NCI-H1048 (cell line): ENCODE data around the gene IFI16.

ENCODE experiments used
- DNase-seq: peaks from one replicate; lab custom pipeline; 2025; lab: John Stamatoyannopoulos, UW

IFI16 gene

DNA sequence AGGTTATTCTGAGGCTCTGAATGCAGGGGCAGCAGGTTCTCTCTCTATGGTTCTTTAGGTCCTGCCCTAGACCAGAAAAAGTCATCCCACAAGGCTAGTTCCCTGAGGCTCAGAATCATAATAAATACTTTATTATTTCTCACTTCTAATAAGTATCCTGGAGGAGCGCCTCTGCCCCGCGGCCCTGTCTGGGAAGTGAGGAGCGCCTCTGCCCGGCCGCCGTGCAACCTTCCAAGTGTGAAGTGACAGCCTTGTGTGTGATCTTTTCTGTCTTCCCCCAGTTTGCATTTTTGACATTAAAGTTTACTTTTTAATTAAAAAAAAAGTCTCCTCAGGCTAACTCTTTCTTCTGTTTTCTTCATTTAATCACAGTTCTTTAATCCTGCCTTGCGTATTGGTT, 55.4 kb downstream of the IFI16 start:
- no peak for DNase-seq

DNA sequence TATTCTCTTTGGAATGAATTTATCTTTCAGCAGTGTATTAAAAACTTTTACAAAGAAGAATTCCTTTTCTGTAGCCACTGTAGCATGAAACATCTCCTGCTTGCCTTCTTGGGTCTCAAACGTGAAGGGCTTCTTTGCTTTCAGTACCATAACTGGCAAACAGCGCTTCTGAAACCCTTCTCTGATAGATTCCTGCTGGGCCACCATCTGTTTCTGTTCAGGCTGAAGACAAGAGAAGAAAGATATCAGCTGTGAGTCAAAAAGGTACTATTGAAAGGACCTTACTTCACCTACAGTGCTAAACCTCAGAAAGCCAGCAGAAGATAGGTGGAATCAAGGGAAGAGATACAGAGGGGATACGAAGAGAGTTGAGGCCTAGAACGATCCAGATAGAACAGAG, 56.4 kb downstream of the IFI16 start:
- DNase-seq, result no peak

DNA sequence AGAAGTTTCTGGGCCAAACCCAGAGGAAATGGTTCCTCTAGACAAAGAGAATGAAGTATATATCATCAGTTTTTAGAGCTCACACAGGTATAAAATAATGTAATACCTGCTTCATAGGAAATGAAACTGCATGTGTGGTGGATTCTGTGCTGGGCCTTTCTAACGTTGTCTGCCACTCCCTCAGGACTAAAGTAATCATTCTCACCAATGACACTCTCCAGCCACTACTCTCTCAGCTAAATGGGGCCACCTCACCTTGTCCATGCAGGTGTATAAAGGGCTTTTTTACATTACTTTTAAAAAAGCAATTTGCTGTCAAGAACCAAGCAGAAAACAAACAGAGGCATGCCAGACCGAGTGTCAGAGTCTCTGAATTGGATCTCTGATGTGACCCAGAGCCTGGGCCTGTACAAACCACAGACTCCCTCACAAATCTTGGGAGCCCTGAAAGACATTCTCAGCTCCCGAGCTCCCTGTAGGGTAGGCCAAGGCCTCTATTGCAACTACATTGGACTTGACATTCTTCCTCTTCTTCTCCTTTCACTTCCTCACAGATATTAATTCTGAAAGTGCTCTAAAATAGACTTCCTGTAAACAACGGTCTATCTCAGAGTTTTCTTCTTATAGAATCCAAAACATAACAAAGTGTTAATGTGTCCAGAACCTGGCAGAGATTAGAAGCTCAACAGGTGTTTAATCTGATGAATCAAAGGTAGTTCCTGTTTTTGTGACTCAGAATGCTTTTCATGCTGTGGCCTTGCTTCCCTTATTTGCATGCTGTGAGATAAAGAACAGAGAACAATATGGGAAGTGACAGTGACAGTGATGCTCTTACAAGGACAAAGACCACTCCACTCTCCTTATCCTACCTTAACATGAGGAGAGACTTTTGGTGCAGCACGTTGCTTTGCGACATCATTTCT, 58.3 kb downstream of the IFI16 start:
- no peak for DNase-seq

DNA sequence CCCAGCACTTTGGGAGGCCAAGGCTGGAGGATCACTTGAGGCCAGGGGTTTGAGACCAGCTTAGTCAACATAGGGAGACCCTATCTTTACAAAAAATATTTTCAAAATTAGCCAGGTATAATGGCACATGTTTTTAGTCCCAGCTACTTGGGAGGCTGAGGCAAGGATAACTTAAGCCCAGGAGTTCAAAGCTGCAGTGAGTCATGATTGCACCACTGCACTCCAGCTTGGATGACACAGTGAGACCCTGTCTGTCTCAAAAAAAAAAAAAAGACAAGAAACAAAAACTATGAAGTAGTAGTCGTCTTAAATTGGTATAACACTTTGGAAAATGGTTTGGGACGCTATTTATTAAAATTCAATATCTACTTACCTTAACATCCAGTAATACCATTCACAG, 59.2 kb downstream of the IFI16 start:
- no peak for DNase-seq

DNA sequence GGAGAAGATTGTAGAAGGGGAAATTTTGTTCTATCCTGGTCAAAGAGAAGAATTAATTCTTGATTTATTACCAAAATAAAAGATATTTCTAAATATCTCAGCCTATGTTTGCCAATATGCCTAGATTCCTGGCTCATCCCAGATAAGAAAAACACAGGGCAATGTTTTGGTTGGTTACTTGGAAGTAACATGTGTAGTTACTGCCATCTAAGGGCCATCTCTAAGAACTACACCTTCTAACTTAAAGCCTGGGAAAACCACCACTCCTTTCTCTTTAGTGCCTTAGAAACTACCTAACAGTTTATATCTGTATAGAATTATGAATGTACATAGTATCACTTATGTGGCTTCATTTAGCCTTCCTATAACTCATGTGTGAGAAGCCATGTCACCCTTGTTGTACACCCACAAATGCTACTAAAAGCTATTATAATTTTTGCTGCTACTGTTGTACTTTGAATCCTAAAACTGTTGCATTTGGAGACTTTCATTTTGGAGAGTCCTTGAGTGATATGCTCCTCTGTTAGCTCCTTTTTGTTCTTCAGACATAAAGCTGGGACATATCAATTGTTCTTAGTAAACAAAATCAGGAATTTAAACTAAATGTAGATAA, 62.4 kb downstream of the IFI16 start:
- peak; percentile 31 for DNase-seq

DNA sequence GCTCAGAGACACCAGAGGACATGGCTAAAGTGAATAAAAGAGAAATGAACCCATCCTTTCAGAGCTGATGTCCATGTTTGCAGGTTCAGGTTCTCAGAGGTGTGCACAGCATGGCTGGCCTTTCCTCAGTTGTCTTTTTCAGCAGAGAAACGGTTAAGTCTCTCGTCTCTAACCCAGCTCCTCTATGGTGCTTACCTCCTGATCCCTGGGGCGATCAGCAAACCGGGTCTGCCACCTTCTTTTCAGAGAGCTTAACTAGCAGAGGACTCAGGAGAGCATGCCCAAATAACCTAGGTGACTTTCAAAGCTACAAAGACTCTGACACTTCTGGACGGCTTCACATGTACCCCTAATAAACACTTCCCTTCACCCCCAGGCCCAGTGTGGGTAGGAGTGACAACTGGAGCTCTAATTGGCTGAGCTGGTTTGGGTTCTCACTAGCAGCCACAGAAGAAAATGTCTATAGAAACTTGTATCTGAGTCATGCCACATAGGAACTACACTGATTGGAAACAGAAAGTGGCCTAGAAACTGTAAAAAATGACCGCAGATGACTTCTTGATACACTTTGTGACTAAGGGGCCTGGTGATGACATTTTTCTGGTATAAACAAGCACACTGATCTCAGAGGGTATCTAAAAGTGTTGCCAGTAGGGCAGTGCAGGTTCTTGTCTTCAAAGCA, 66.9 kb downstream of the IFI16 start, which contains the start of gene AIM2:
TSS of gene AIM2 (minus strand) at position 329 of the 682 bp plus-strand sequence. CDS start 3,267 bp downstream, outside the sequence.
- DNase-seq, result no peak

DNA sequence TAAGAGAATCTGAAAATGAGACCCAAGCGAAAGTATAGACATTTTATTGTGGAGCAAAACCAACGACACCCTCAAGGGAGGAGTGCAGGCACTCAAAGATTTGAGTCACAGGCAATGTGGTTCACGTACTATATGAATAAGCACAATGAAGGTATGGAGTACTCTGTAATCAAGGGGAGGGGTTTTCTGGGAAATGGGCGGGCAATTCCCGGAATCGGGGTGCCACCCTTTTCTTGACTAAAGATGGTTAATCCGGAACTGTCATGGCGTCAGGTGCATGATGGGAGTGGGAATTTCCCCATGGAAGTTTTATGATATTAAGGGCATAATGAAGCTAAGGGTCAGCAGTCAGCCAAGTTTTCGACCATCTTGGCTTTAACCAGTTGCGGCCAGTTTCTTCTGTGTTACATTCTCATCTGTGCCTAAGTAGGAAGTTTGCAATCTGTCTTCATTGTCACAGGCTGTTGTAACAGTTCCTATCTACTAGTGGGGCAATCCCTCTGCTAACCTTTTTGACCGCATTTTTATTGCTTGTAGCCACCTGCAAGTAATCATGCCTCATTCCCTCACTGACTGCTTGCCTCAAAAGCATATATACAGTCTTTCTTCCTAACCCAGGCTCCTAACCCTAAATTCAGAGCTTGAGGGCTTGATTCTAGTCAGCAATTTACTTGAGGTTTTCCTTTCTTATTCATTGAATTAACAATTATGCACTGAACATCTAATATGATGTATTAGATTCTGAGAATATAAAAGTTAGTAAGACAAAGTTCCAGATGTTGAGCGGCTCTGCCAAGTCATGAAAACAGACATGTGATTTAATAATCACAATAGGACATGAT, 67.6 kb downstream of the IFI16 start:
- no peak for DNase-seq

DNA sequence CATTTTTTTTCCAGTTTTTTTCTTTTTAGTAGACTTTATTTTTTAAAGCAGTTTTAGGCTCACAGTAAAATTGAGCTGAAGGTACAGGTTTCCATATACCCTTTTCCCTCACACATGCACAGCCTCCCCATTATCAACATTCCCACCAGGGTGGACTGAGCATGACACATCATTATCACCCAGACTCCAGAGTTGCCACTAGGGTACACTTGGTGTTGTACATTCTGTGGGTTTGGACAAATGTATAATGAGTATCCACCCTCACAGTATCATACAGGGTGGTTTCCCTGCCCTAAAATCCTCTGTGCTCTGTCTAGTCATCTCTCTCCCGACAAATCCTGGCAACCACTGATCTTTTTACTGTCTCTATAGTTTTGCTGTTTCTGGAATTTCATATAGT, 69.8 kb downstream of the IFI16 start:
- DNase-seq, result no peak

DNA sequence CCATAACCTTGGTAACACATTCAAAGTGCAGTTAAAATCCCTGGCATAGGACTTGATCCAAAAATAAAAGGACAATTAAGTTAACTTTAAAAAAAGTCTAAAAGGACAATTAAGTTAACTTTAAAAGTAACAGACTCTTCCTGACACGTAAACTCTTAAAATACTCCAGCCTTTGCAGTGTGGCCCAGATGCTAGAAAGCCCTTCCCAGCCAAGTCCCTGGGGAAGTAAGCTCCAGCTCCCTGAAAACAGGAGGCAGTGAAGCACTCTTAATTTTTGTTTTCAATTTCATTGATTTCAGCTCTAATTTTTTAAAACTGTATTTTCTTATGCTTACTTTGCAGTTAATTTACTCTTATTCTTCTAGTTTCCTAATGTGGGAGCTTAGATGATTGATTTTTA, 71.9 kb downstream of the IFI16 start:
- no peak for DNase-seq

DNA sequence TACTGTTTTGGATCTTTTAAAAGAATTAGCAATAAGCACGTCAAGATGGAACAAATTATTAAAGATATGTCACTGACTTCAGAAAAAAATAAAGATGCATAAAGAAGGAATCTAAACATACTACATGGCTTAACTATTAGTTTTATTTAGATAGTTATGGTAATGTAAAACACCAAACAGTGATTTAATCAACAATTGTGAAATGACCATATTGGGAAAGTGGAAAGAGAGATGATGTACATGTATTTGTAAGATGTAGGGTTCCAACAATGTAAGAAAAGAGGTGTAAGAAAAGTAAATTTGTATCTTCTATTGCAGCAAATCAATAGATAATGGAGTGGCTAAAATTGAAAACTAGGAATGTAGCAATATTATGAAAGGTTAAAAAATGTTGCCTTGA, 73.3 kb downstream of the IFI16 start:
- DNase-seq, result no peak

DNA sequence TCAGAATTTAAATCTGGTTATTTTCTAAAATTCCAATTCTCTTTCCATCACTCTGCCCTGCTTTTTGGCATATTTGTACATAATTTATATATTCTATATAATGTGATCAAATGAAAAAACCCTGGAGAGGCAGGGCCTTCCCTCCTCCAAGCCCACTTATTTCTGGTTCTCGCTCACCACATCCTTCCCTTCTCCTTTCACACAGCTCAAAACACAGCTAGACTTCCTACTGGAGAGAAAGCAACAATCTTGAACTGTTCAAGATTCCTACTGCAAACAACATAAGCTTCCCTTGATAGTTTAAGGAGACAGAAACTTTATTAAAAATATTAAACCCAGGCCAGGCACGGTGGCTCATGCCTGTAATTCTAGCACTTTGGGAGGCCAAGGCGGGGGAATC, 74.4 kb downstream of the IFI16 start:
- DNase-seq, result no peak

DNA sequence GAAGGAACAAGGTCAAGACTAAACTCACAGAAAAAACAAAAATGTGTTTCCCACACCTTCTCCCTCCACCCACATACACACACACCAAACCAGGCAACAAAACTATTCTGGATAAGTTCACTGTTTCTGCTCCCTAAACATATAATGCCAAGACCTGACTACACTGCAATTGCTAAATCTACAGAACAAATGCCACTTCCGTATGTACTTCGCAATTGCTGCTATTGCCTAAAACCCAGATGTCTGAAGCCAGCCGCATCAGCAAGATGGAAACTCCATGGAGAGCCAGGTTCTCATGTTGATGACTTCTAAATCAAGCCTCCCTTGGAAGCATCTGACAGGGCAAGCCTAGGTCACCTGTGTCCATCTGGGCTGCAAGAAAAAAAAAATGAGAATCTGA, 75.2 kb downstream of the IFI16 start:
- no peak for DNase-seq

DNA sequence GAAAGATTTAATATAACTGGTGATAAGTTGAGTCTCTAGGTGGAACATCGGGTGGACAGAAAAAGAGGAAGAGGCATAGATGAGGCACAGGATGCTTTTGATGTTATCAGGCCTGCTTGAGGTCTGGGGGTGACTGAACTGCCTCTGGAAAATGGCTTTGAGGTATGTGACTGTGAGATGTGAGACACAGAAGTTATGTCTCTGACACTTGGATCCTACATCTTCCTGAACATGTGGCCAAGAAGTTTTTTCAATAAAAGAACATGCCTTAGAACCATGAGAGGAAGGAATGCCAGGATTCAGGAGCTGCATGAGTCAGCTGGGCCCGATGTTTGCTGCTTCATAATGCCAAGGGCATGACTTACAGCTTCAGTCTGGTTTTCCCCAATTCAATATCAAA, 78.3 kb downstream of the IFI16 start:
- no peak for DNase-seq

DNA sequence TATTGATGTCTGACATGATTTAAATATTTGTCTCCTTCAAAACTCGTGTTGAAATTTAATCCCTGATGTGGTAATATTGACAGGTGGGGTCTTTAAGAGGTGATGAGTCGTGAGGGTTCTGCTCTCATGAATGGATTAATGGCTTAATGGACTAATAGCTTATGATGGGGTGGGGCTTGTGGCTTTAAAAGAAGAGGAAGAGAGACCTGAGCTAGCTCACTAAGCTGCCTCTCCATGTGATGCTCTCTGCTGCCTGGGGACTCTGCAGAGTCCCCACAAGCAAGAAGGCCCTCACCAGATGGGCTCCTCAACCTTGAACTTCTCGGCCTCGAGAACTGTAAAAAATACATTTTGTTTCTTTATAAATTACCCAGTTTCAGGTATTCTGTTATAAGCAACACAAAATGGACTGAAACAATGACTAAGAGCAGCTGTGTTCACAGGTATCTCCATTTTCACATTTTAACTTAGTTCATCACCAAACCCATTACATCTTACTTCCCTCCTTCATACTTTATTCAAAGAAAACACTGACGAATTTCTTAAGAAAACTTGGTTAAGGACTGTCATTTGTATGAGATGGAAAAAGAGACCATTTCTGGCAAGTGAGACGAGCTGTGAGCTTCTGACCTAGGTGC, 79.0 kb downstream of the IFI16 start:
- DNase-seq, result no peak

DNA sequence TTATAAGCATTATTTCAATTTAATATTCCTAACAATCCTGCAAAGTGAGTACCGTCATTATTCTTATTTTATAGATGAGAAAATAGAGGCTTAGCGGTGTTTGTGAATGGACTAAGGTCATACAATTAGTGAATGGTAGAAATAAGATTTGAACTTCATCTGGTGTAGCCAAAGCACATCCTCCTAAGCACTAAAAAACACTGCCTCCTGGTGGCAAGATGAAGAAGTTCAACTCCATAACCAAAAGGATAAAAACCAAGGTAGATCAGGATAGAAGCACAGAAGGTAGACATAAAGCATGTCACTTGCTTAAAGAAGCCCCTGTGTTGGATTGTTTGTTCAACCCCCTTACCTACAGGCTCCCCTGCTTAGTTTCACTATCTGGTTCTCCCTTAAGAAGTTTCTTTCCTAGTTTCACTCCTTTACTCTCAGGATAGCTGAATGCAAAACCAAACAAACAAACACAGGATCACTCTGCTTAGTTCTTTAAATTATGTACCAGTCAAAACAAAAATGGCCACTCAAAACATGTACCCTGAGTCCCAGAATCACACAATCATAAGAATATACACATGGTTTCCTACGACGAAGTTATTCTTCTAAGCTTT, 79.6 kb downstream of the IFI16 start:
- DNase-seq, result no peak

DNA sequence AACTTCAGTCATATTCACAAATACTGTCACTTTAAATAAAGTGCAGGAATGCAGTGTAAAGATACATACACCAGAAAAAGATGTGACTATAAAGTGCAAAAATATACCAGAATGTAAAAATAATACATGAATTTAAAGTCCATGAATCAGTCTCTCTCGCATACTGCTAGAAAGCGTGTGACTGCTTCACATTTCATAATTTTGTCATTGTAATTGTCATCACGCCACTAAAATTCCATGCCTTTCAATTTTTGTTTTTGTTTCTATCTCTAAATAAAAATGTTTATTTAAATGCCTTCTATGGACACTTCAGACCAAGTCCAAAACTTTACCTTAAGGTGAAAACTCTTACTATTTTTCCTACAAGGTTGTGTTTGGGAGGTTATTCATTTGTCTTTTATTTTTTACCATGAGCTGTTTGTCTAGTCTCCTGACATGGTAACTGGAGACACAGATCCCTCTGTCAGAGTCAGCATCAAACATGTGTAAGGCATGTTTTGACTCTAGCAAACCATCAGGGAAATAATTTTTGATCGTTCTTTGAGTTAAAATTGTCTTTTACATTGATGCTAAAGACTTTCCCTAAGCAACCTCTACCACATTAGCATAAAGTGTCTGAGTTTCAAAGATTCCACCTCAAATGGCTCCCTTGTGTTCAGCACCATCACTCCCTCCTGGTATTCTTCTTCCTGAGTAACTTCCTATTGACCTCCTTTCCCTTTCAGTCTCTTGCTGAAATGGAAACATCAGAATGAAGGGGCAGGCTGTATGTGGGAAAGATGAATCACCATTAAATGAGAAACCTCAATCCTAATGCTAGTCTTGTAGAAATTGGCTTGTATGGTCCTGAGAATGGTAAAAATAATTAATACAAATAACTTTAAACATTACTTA, 80.8 kb downstream of the IFI16 start:
- no peak for DNase-seq

DNA sequence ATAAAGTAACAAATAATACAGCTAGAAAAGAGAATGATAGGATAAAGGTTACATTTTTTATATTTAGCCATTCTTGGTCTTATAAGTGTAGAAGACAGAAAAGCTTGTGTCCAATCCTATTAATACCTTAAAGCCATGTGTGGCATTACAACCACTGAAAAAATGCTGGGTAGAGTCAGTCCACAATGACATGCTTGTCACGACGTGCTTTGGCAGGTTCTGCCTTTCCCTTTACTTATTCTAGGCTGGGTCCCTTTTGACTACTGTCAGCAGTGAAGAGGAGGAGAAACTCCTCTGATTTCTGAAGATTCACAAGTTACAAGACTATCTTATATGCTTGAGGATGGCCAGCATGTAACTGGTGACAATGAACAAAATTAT, 81.5 kb downstream of the IFI16 start:
- DNase-seq, result no peak

DNA sequence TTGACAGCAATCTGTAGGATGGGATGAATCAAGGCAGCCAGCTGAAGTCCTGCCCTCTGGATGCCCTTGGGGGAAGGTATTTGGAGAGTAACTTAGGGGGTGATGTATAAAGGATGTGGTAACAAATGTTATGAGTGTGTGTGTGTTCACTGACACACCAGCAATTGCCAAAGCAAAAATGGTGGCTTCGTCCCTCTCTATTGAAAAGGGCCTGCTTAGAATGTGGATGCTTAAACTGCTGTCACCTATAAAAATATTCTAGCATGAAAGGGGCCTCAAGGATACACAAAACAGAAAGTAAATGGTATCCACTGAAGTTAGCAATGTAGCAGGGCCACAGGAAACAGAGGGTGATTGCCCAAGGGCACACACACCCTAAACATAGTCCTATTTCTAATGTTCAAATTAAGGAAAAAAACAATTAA, 81.9 kb downstream of the IFI16 start:
- DNase-seq, result no peak

DNA sequence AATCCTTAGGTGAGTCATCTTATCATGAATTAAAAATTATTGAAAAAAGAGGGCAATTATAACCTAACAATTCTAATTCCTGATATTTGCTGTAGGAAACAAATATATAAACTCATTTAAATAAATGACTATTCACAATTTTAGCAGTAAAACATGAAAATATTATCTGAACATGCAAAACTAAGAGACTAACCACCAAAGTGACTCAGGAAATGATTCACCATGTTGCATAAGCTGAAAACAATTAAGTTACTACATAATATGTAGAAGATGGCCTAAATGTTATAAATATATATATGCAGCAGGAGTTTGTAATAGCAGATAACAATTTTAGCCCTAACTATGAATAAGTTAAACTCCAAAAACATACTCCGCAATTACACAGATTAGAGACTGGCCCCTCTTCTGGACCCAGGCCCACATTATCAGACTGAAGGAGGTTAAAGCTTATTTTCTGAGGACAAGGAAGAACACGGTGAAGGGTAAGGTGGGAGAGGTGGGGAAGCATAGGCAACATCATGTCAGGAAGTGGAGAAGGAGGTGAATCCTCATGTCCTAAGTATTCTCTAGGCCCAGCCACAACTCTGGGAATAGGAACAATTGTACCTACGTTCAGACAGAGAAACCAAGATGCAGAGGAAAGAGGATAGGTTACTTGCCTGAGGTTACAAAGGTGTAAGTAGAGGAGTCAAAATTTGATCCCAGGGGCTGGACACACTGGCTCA, 82.5 kb downstream of the IFI16 start:
- no peak for DNase-seq
